ENCODE results near the gene PRR7.

GRCh38 chr5:177430140-177430951 is 16.3 kb upstream of the PRR7 start:
- TF ChIP-seq CHD1 (IDR thresholded peaks at IDR 0.05; ENCODE audit: low read depth, low read length) (no peak), POLR2A (IDR thresholded peaks at IDR 0.05; ENCODE audit: low read depth, low read length) (no peak), USF2 (IDR thresholded peaks at IDR 0.05; ENCODE audit: low read depth, low read length) (no peak), ELK1 (IDR thresholded peaks at IDR 0.05; ENCODE audit: borderline replicate concordance, low read depth, low read length) (no peak), CTCF (conservative IDR thresholded peaks at IDR 0.05; ENCODE audit: low read depth, low read length) (no peak), SMC3 (IDR thresholded peaks at IDR 0.05; ENCODE audit: low read depth, low read length) (no peak), BHLHE40 (IDR thresholded peaks at IDR 0.05; ENCODE audit: low read depth, low read length) (no peak), RAD21 (IDR thresholded peaks at IDR 0.05; ENCODE audit: low read length) (no peak), RCOR1 (IDR thresholded peaks at IDR 0.05; ENCODE audit: insufficient replicate concordance, low read length) (no peak), FOS (IDR thresholded peaks at IDR 0.05; ENCODE audit: low read depth, low read length) (no peak), RFX5 (IDR thresholded peaks at IDR 0.05; ENCODE audit: low read depth, low read length) (no peak)

All from IMR-90 (cell line).